DMS153 treated with DMSO at 0.1 percent for 48 hours (cell line): ENCODE measurements around the gene SIRT2.
"Not testable (repeated sequence)": the region's sequence is repeated elsewhere in the genome, so short reads cannot be mapped to it uniquely, and the experiment has no call there.

Source experiments
- DNase-seq: peaks from one replicate; lab custom pipeline; 2025; ENCODE audit not compliant: unreplicated experiment; lab: John Stamatoyannopoulos, UW

Gene SIRT2

GRCh38 chr19:38898788-38899446 lies 501 bp downstream of the SIRT2 start:
- DNase-seq, result no peak

- no peak for DNase-seq
Observed at GRCh38 chr19:38894968-38895367, 4.5 kb downstream of the SIRT2 start.

GRCh38 chr19:38893341-38893771 lies 6.1 kb downstream of the SIRT2 start:
- no peak for DNase-seq

DNA sequence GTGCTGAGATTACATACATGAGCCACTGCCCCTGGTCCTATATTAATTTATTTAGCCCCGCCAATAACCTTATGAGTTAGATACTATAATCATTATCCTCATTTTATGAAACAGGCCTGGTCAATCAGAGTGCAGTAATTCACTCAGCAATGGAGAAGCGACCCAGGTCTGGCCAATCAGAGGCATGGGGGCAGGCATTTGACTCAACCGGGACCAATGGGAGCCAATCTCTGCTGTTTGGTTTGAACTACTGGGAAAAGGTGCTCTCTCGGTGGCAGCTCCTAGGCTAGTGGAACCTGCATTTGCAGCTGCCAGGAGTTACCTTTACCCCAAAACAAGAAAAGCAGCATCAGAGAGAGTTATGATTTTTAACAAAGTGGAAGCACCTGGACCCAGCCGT lies 6.6 kb downstream of the SIRT2 start:
- DNase-seq, result no peak

GRCh38 chr19:38891771-38892170 lies 7.6 kb downstream of the SIRT2 start:
- no peak for DNase-seq

GRCh38 chr19:38890686-38891085 lies 8.7 kb downstream of the SIRT2 start:
- no peak for DNase-seq

DNA sequence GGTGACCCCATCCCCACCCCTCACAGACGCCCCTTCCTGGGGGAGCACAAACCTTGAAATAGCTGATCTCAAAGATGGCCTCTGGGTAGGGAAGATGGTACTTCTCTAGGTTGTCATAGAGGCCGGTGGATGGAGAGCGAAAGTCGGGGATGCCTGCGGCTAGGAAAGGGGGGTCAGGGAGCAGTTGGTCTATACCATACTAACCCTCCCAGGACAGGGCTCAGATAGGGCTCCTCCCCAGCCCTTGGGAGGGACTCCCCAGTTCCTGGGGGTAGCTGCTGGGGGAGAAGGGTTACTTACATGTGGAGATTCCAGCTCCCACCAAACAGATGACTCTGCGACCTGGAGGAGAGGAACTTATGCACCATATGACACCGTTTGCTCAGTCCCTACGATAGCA lies 9.6 kb downstream of the SIRT2 start:
- no peak for DNase-seq

- DNase-seq, result no peak
Observed at GRCh38 chr19:38888876-38889275, 10.5 kb downstream of the SIRT2 start.

DNA sequence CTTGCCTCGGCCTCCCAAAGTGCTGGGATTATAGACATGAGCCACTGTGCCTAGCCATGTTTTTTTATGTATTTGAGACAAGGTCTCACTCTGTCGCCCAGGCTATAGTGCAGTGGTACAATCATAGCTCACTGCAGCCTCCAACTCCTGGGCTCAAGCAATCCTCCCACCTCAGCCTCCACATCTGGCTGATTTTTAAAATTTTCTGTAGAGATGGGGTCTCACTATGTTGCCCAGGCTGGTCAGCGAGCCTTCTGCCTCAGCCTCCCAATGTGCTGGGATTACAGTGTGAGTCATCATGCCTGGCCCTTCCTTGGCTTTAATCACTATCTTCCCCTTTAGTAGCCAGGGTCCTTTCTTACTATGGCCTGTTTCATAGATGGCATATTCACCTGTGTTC lies 14.7 kb downstream of the SIRT2 start:
- DNase-seq, result not testable (repeated sequence)

DNA sequence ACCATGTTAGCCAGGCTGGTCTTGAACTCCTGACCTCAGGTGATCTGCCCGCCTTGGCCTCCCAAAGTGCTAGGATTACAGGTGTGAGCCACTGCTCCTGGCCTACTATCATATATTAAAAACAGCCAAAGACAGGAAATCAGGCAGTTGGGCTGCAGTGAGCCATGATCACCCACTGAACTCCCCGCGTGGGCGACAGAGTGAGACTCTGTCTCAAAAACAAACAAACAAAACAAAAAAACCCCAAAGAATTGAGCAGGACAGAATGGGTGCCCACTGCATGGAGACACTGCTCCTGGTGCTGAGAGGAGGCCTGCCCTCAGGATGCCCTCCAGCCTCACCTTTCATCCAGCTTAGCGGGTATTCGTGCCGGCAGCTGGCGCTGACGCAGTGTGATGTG lies 16.1 kb downstream of the SIRT2 start:
- DNase-seq, result no peak

DNA sequence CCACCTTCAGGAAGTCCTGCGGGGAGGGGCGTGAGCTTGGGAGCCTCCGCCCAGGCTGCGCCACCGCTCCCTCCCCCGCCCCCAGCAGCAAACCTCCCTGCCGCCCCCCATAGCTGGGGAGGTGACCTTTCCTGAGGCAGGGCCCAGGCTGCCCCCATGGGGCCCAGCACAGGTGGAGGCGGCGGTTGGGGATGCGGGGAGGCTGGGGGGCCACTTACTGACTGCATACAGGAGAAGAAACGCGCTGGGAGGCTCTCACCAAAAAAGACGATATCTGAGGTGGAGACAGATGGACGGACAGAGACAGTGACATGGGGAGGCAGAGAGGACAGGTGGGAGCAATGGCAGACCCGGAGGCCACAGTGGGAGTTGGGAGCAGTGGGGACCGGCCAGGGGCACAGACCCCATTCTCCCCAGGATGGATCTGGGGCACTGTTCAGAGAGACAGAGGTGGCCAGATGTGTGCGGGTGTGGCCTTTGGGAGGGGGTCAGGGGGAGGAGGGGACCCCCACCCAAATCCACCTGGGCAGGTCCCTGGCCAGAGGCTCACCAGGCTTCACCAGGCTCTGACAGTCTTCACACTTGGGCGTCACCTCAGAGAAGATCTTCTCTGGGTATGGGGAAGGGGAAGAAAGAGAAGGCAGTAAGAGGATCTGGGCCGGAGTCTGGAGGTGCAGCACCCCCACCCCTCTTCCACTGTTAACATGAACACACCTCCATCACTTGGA lies 18.4 kb downstream of the SIRT2 start:
- no peak for DNase-seq

- no peak for DNase-seq
Observed at GRCh38 chr19:38880076-38880881, 19.1 kb downstream of the SIRT2 start.

- no peak for DNase-seq
Observed at GRCh38 chr19:38879400-38879751, 20.0 kb downstream of the SIRT2 start.

- no peak for DNase-seq
Observed at GRCh38 chr19:38878575-38879399, 20.6 kb downstream of the SIRT2 start.

- DNase-seq, result peak; percentile 92
Observed at GRCh38 chr19:38877781-38878574, 21.4 kb downstream of the SIRT2 start, which contains the start of gene RINL. TSS of gene RINL (minus strand) at chr19:38878275. CDS start at chr19:38876742, 1,533 bp downstream.

DNA sequence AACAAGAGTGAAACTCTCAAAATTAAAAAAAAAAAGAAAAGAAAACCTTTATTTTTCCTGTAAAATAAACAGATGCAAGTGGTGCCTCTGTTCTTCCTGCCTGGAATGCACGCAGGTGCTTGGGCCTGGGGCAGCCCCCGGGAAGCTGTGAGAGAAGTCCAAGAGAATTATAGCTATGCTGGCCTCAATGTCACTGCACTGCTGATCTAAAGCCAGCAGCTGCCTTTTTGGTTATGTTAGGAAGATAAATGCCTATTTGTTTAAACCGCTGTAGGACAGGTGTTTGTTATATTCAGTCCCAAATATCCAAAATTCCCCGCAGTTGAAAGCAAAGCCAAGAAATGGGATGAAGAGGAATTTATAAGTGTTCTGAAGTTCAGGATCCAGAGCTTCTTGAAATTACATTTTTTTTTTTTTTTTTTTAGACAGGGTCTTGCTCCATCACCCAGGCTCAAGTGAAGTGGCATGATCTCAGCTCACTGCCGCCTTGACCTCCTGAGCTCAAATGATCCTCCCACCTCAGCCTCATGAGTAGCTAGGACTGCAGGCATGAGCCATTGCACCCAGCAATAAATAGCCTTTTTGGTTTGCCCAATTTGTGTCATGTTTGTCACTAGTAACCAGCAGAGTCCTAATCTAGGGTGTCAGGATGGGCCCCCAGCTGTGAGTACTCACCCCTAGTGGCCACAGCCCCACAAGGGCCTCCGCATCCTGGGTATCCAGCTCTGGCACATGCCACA lies 23.6 kb downstream of the SIRT2 start:
- no peak for DNase-seq

DNA sequence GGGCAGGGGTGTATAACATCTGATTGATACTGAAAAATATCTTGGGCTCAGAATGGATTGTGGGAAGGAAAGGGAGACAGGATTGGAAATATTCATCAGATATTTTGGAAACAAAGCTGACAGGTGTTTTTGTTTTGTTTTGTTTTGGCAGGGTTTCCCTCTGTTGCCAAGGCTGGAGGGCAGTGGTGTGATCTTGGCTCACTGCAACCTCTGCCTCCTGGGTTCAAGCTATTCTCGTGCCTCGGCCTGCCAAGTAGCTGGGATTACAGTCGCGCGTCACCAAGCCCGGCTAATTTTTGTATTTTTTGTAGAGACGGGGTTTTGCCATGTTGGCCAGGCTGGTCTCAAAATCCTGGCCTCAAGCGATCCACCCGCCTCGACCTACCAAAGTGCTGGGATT lies 26.0 kb downstream of the SIRT2 start:
- not testable (repeated sequence) for DNase-seq

GRCh38 chr19:38870612-38871011 lies 28.8 kb downstream of the SIRT2 start:
- no peak for DNase-seq

DNA sequence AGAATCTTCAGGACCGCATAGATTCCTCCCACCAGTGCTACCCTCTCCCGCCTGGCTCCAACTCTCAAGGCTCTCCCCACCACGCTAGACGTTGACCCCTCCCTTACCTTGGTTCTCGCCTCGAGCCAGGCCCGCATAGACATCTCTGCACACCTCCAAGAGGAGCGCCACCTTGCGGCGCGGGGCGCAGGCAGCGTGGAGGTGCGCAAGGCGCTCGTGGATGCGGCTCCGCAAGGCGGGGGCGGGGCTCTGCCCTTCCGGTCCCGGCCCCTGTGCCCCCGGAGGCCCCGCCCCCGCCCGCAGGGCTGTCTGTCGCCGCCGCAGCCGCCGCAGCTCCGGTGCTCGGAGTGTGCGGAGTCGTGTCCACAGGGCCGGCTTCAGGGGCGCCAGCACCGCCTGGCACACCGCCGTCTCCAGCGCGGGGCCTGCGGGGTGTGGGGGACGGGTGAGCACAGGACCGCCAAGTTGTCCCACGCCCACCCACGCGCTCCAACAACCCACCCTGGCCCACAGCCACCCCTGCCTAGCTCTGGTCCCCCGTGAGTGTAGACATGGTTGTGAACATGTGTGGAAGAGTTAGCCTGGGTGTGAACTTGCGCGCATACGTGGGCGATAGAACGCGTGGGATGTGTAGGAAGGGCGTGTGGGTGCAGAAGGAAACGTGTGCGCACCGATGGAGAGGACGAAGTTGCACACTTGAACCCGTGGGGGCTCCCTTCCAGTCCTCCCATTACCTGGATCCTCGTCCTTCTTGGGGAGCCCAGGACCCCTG lies 29.4 kb downstream of the SIRT2 start:
- DNase-seq, result no peak
